Body of pancreas (tissue), 4 donors: ENCODE data around the gene CEP72. TPM values are rescaled to one million over a fixed set of nuclear protein-coding genes. Genes with fewer than 3 reads are reported as not detected.

Experiments
- ATAC-seq: fragments of 150-250 bp; one replicate; pipeline ENCODE4 v1.9.1; 2016
- DNase-seq, 4 donors: peaks; one replicate each; pipeline ENCODE4 v3.0.0-alpha.2; 2019
- H3K27ac ChIP-seq, 4 donors: fragments of 200-600 bp; sonication (generic); 1 replicate in 3 of 4; 2 replicates in 1 of 4; pipeline versions ENCODE4 v1.5.1 to v1.6.1; 2016 to 2019; ENCODE audit warnings: mild to moderate bottlenecking in 1 of 4, mixed read lengths in 1 of 4, moderate library complexity in 1 of 4
- H3K27me3 ChIP-seq, 2 donors: fragments of 200-600 bp; sonication (generic); one replicate each; pipeline ENCODE4 v1.6.0; 2016; ENCODE audit warnings: mild to moderate bottlenecking in 1 of 2
- H3K36me3 ChIP-seq, 2 donors: fragments of 200-600 bp; sonication (generic); replicated peaks in 1 of 2; 2 replicates each; pipeline ENCODE4 v1.5.1; 2016; ENCODE audit warnings: low read depth in 2 of 2; ENCODE audit not compliant: insufficient read depth in 1 of 2
- H3K4me1 ChIP-seq: fragments of 200-600 bp; sonication (generic); one replicate; pipeline ENCODE4 v1.6.0; 2016
- H3K4me3 ChIP-seq, 2 donors: fragments of 200-600 bp; sonication (generic); 1 replicate in 1 of 2; 2 replicates in 1 of 2; pipeline ENCODE4 v1.5.1; 2016 to 2019
- H3K9me3 ChIP-seq, 3 donors: fragments of 200-600 bp; sonication (generic); 1 replicate in 2 of 3; 2 replicates in 1 of 3; pipeline ENCODE4 v1.5.1; 2016
- POLR2A ChIP-seq, 3 donors: fragments of 450-650 bp; IDR thresholded peaks; one replicate each; pipeline ENCODE4 v1.6.1; 2016; ENCODE audit warnings: antibody characterized with exemption in 3 of 3, mild to moderate bottlenecking in 2 of 3
- WGBS, 2 donors: methylation state at CpG; one replicate each; pipeline ENCODE4 v1.1.5; 2017; 5-methylcytosine and 5-hydroxymethylcytosine counted together
- intact Hi-C: fragments of 100-400 bp; cut with DNase I; formaldehyde crosslinking; loops from one replicate; pipeline ENCODE4 v1.15.1; 2023
- total RNA-seq, 2 donors: library from RNA; depleted of rRNA; stranded (reverse); fragments of >200 nt; gene quantifications; one replicate each; pipeline ENCODE4 v1.1.0, GENCODE V29; 2016
- TF ChIP-seq, protein P1 (sequence below), 7 experiments: fragments of 450-650 bp in 4 of 7; fragments of 200-600 bp in 3 of 7; sonication (generic) in 3 of 7; IDR thresholded peaks; one replicate each; pipeline ENCODE4 v1.5.1; 2016 to 2019; ENCODE audit warnings: antibody characterized with exemption in 7 of 7

The CEP72 gene
- total RNA-seq, 2 donors from 2014 or later: 1.3 to 7.8 TPM

DNA sequence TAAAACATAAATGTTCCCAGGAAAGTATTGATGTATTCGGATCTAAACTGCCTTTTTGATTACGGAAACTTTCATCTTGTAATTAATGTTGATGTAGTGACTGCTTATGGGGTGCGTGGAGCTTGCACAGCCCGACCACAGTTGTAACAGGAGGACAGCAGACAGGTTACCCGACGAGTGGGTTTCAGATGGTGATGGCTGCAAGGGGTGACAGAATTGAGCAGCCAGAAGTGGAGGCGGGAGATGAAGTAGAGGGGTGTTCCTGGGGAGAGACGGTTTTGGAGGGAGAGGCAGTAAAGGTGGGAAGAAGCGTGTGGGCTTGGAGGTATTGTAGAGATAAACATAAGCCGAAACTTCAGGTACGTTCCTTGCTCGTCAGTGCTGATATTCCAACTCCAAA is 5.8 kb downstream of the CEP72 start:
- H3K27ac ChIP-seq: no peak overlapping the region
- H3K4me3 ChIP-seq: no peak overlapping the region
- DNase-seq: no peak
- peaks cover 4% of the 10 kb centered on the region for H3K4me1 ChIP-seq
- intact Hi-C loops: no loop called here
- H3K27me3 ChIP-seq: no peaks in the 10 kb centered on the region
- 92 to 93% methylated on average over 12 of the region's 12 CpGs for WGBS, 2 donors
- no peak for ATAC-seq
- no peak for TF ChIP-seq POLR2A (IDR thresholded peaks at IDR 0.05)
- TF ChIP-seq, protein P1, sequence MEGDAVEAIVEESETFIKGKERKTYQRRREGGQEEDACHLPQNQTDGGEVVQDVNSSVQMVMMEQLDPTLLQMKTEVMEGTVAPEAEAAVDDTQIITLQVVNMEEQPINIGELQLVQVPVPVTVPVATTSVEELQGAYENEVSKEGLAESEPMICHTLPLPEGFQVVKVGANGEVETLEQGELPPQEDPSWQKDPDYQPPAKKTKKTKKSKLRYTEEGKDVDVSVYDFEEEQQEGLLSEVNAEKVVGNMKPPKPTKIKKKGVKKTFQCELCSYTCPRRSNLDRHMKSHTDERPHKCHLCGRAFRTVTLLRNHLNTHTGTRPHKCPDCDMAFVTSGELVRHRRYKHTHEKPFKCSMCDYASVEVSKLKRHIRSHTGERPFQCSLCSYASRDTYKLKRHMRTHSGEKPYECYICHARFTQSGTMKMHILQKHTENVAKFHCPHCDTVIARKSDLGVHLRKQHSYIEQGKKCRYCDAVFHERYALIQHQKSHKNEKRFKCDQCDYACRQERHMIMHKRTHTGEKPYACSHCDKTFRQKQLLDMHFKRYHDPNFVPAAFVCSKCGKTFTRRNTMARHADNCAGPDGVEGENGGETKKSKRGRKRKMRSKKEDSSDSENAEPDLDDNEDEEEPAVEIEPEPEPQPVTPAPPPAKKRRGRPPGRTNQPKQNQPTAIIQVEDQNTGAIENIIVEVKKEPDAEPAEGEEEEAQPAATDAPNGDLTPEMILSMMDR (IDR thresholded peaks at IDR 0.05): no peak
- H3K9me3 ChIP-seq: no peaks in the 10 kb centered on the region
- H3K36me3 ChIP-seq: peaks cover 0 to 10% of the 10 kb centered on the region in 2 donors

DNA sequence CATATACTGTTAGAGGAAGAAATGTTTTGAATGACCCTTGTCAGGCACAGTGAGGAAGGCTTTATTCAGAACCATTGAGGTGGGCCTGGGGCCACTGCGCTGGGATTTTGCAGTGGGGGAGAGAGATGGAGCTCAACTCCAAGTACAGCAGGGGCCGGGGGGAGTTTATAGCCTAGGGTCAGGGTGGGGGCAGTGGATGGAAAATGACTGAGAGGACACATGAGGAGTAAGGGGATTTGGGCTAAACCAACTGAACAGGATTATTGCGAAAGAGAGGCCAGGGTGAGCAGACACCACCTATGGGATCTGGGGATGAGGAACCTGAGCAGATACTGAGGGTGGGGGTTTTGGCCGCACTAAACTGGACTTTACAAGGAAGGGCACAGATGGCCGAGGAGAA is 6.3 kb downstream of the CEP72 start:
- H3K9me3 ChIP-seq: no peaks in the 10 kb centered on the region
- ATAC-seq (no peak), DNase-seq (peak in 1 of 4 donors; percentile 1)
- H3K36me3 ChIP-seq: peaks cover 0 to 10% of the 10 kb centered on the region in 2 donors
- H3K4me1 ChIP-seq: no peaks in the 10 kb centered on the region
- H3K27me3 ChIP-seq: no peaks in the 10 kb centered on the region
- no peak for TF ChIP-seq POLR2A (IDR thresholded peaks at IDR 0.05)
- TF ChIP-seq, protein P1 (IDR thresholded peaks at IDR 0.05): no peak
- 91 to 94% methylated on average over 5 of the region's 5 CpGs for WGBS, 2 donors
- intact Hi-C loops: no loop called here
- H3K27ac ChIP-seq: no peak overlapping the region
- H3K4me3 ChIP-seq: no peak overlapping the region

DNA sequence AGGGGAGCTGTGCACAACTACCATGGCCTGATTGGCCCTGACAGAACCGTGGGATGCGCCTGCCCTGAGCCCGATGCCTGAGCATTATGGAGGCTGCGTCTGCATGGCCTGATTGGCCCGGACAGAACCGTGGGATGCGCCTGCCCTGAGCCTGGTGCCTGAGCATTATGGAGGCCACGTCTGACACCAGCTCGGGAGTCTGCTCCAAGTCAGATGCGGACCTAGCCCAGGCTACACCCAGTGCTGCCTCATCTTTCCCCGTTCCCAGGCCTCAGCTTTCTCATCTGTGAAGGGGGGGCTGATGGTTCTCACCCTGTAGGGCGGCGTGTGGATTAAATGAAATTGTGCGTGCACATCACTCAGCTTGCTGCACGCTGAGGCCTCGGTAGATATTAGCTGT is 7.3 kb downstream of the CEP72 start:
- ATAC-seq (no peak), DNase-seq (peak in 2 of 4 donors; percentile 3 to 7)
- TF ChIP-seq, protein P1 (IDR thresholded peaks at IDR 0.05): no peak
- TF ChIP-seq POLR2A (IDR thresholded peaks at IDR 0.05): no peak
- Histone ChIP-seq H3K36me3 (peaks cover 0 to 10% of the 10 kb centered on the region in 2 donors), H3K27me3 (no peaks in the 10 kb centered on the region), H3K27ac (no peak overlapping the region), H3K4me3 (no peak overlapping the region), H3K4me1 (no peaks in the 10 kb centered on the region), H3K9me3 (no peaks in the 10 kb centered on the region)
- intact Hi-C loops: no loop called here
- whole genome bisulfite sequencing, 2 donors: 88 to 93% methylated on average over 13 to 14 of the region's 16 CpGs

DNA sequence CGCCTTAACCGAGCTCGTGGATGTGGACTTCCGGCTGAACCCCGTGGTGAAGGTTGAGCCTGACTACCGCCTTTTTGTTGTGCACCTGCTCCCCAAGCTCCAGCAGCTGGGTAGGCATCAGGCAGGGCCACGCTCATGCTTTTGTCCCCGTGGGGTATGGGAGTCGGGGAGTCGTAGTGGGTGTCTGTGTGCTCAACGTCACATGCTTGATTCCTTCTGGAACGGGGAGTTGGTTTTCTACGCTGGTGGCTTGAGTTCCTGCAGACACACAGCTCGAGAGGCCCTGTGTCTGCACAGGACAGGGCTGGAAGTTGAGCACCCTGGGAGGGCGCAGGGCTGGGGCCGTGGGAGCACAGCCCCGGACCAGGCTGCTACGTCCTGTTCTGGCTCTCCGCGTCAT is 8.0 kb downstream of the CEP72 start:
- Histone ChIP-seq H3K27me3 (no peaks in the 10 kb centered on the region), H3K4me1 (no peaks in the 10 kb centered on the region), H3K4me3 (no peak overlapping the region), H3K36me3 (peaks cover 0 to 10% of the 10 kb centered on the region in 2 donors), H3K27ac (no peak overlapping the region), H3K9me3 (no peaks in the 10 kb centered on the region)
- intact Hi-C loops: no loop called here
- 88 to 97% methylated on average over 11 to 17 of the region's 20 CpGs for WGBS, 2 donors
- TF ChIP-seq POLR2A (IDR thresholded peaks at IDR 0.05): no peak
- TF ChIP-seq, protein P1 (IDR thresholded peaks at IDR 0.05): no peak
- ATAC-seq (no peak), DNase-seq (peak in 2 of 4 donors; percentile 3 to 8)

DNA sequence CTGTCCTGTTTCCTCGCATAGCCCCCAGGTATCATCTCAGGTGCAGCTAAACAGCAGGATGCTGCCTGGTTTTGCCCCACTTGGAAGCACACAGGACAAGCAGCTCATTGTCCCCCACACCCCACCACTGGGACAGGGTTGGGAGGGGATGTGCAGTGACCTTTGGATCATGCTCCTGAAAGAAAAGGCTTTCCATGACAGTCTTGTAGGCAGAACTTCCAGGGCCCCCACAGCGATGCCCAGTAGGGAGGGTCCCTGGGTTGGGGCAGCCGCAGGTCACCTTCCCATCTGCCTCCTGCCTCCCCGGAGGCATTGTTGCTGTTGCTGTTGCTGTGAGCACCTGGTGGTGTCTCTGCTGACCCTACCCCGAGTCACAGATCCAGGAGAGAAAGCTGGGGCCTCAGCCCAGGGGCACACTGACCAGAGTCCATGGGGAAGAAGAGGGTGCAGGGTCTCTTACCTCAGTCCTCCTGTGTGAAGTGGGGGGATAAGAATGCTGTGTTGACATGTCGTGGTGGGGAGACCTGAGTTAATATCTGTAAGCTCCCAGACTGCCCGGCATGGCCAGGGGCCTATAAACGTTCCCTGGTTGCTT is 8.5 kb downstream of the CEP72 start:
- WGBS, 2 donors: 87 to 91% methylated on average over 7 to 8 of the region's 8 CpGs
- Histone ChIP-seq H3K4me3 (no peak overlapping the region), H3K4me1 (no peaks in the 10 kb centered on the region), H3K27me3 (no peaks in the 10 kb centered on the region), H3K36me3 (peaks cover 0 to 10% of the 10 kb centered on the region in 2 donors), H3K9me3 (no peaks in the 10 kb centered on the region), H3K27ac (no peak overlapping the region)
- TF ChIP-seq, protein P1 (IDR thresholded peaks at IDR 0.05): no peak
- no peak for TF ChIP-seq POLR2A (IDR thresholded peaks at IDR 0.05)
- DNase-seq: peak in 1 of 4 donors; percentile 1
- no peak for ATAC-seq
- intact Hi-C loops: no loop called here
